Colonic mucosa (tissue), 4 donors: ENCODE data around the gene MRPL58. TPM values are rescaled to one million over a fixed set of nuclear protein-coding genes. Genes with fewer than 3 reads are reported as not detected.

Source experiments
- DNase-seq: peaks from one replicate; pipeline ENCODE4 v3.0.0-alpha.2; 2020
- H3K27ac ChIP-seq: fragments of 200-600 bp; one replicate; pipeline ENCODE4 v1.8.0; 2021
- H3K27me3 ChIP-seq: fragments of 200-600 bp; one replicate; pipeline ENCODE4 v1.8.0; 2021
- H3K36me3 ChIP-seq: fragments of 200-600 bp; one replicate; pipeline ENCODE4 v1.8.0; 2021
- H3K4me1 ChIP-seq: fragments of 200-600 bp; one replicate; pipeline ENCODE4 v1.8.0; 2021; ENCODE audit warnings: mild to moderate bottlenecking
- H3K4me3 ChIP-seq: fragments of 200-600 bp; one replicate; pipeline ENCODE4 v1.8.0; 2021
- H3K9ac ChIP-seq, 2 donors: one replicate each; pipeline ENCODE4 v1.7.0; 2013; ENCODE audit warnings: control low read depth in 2 of 2, low read depth in 2 of 2, low read length in 2 of 2
- H3K9me3 ChIP-seq: fragments of 200-600 bp; one replicate; pipeline ENCODE4 v1.8.0; 2021
- intact Hi-C: fragments of 100-400 bp; cut with DNase I; formaldehyde crosslinking; loops from one replicate; pipeline ENCODE4 v1.14.1; 2022
- total RNA-seq, 2 donors: library from RNA; stranded (reverse); fragmentation: NEBNext Ultra II Directional in 1 of 2; extraction: Animal tissue kit (Norgen Biotek cat#: 25700) in 1 of 2; gene quantifications; one replicate each; pipeline ENCODE4 v1.2.1, GENCODE V29; 2021
- TF ChIP-seq, protein P1 (sequence below): fragments of 200-600 bp; IDR thresholded peaks from one replicate; pipeline ENCODE4 v1.8.0; 2022; ENCODE audit warnings: antibody characterized with exemption, mild to moderate bottlenecking
- donor health status: healthy.
- donor health status: DM: no; HTN: no; CAD: no.
- donor health status: DM: no; HTN: no; CAD: no.

The MRPL58 gene
- total RNA-seq, 2 donors from 2014 or later: 27.2 to 50.1 TPM

DNA sequence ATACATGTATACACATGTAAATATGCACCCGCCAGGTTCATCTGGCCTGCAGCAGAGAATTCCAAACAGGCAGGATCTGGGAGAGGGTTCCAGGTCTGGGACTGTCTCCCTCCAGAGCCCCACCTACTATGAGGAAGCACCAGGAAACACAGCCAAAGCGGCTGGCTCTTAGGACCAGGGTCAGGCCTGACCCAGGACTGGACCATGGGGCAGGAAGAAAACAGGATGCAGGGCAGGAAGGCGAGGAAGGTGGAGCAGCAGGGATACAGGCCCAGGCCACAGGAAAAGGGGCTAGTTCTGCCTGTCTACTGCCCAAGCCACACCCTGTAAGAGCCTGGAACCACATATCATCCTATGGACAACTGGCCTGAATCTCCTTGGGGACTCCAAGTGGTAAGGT, 42.1 kb upstream of the MRPL58 start:
- Histone ChIP-seq H3K9me3 (no peaks in the 10 kb centered on the region), H3K9ac (peak overlapping the region in 1 of 2 donors; percentile 55), H3K27me3 (no peaks in the 10 kb centered on the region), H3K36me3 (no peaks in the 10 kb centered on the region), H3K4me3 (no peak overlapping the region), H3K27ac (no peak overlapping the region), H3K4me1 (peaks cover 4% of the 10 kb centered on the region)
- intact Hi-C loops: no loop called here
- TF ChIP-seq, protein P1, sequence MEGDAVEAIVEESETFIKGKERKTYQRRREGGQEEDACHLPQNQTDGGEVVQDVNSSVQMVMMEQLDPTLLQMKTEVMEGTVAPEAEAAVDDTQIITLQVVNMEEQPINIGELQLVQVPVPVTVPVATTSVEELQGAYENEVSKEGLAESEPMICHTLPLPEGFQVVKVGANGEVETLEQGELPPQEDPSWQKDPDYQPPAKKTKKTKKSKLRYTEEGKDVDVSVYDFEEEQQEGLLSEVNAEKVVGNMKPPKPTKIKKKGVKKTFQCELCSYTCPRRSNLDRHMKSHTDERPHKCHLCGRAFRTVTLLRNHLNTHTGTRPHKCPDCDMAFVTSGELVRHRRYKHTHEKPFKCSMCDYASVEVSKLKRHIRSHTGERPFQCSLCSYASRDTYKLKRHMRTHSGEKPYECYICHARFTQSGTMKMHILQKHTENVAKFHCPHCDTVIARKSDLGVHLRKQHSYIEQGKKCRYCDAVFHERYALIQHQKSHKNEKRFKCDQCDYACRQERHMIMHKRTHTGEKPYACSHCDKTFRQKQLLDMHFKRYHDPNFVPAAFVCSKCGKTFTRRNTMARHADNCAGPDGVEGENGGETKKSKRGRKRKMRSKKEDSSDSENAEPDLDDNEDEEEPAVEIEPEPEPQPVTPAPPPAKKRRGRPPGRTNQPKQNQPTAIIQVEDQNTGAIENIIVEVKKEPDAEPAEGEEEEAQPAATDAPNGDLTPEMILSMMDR: no peak
- DNase-seq: no peak

DNA sequence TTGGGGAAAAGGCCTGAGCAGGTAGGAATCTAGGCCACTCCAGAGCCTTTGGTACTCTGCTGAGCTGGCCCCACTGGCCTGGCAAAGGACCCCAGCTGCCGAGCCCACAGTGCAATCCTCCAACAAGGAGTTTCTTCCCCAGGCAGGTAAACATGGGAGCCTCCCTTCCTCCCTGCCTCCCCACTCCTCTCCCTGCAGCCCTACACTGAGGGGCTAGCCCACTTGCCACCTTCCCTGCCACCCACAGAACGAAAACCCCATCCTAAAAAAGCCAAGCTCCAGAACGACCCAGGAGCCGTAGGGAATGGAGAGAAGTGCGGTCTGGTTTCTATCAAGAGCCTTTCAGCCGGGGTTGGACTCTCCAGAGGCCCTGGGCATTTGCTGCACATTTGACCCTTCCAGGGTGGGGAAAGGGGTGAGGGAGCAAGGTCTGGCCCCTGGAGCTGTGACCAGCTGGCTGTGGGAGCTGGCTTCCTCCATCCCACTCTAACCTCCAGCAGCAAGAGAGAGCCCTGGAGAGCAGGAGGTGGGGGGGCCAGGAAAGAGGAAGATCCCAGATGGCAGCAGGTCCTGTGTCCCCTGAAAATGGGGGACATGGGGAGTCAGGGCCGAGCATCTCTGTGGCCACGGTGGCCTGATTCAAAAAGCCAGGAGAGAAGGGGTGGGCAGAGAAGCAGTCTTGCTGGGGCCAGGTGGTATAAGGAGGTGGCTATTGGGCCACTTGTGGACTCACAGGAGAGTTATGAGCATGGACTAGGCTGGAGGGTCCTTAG, 41.2 kb upstream of the MRPL58 start:
- H3K27me3 ChIP-seq: no peaks in the 10 kb centered on the region
- H3K27ac ChIP-seq: peak overlapping the region; percentile 34
- TF ChIP-seq, protein P1: no peak
- intact Hi-C loops: no loop called here
- no peak for DNase-seq
- peak overlapping the region; percentile 55 to 62 for H3K9ac ChIP-seq
- H3K9me3 ChIP-seq: no peaks in the 10 kb centered on the region
- H3K4me1 ChIP-seq: peaks cover 4% of the 10 kb centered on the region
- H3K36me3 ChIP-seq: no peaks in the 10 kb centered on the region
- peak overlapping the region; percentile 72 for H3K4me3 ChIP-seq

DNA sequence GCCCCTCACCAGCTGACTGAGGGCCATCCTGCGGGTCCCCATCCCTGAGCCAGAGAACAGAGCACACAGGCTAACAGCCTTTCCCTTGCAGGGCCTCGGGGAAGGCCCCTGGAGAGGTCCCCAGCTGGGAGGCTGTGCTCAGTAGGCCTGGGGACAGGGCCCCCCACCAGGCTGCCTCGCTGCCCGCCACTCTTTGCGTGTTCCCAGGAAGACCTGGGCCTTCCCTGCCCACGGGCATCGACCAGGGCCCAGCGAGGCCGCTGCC, 40.7 kb upstream of the MRPL58 start:
- no peaks in the 10 kb centered on the region for H3K9me3 ChIP-seq
- H3K36me3 ChIP-seq: no peaks in the 10 kb centered on the region
- TF ChIP-seq, protein P1: no peak
- no peak for DNase-seq
- intact Hi-C loops: no loop called here
- H3K4me1 ChIP-seq: peaks cover 4% of the 10 kb centered on the region
- H3K27ac ChIP-seq: peak overlapping the region; percentile 34
- H3K4me3 ChIP-seq: peak overlapping the region; percentile 72
- peak overlapping the region; percentile 55 to 62 for H3K9ac ChIP-seq
- H3K27me3 ChIP-seq: no peaks in the 10 kb centered on the region

DNA sequence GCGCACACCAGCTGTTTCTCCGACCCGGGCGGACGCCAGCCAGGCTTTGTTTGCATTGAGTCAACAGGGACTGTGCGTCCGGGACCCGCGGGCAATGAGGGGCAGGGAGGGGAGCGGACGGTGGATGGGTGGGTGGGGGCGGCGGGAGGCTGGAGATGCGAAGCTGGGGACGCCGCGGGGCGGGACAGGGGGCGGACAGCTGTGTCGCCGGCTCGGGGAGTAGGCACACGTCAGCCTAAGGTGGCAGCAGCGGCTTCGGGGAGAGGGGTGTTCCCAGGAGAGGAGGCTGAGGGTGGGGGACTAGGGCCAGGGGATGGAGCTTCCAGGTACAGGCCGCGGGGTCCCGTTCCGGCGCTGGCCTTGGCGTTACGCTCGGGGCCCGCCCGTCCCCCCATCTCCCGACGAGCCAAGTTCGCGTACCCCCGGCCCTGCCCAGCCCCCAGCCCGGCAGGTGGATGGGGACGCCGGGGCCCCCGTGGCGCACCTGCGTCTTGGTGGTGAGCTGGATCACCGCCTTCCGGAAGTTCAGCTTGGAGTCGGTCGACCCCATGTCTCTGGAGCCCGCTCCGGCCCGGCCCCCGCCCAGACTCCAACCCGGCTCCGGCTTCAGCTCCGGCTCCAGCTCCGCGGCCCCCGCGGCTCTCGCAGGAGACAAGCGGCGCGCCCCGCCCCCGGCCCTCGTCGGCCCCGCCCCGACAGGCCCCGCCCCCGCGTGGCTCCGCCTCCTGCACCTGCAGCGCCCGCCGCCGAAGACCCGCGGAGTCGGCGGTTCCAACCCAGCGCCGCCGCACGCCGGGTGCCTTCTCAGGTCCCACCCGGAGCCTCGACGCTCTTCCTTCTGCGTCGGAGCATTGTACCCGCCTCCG, 40.1 kb upstream of the MRPL58 start, which contains the start of gene HID1:
Gene HID1 (minus strand): TSS at position 653 of the 866 bp plus-strand sequence. CDS start 103 bp downstream, at position 550.
- Histone ChIP-seq H3K27ac (peak within 1 kb of the TSS; percentile 34), H3K9ac (peak within 1 kb of the TSS; percentile 58 to 62), H3K9me3 (no peaks in the 10 kb centered on the region), H3K4me1 (peaks cover 4% of the 10 kb centered on the region), H3K4me3 (peak within 1 kb of the TSS; percentile 72), H3K27me3 (no peaks in the 10 kb centered on the region), H3K36me3 (no peaks in the 10 kb centered on the region)
- TF ChIP-seq, protein P1: no peak
- DNase-seq: peak; percentile 81
- intact Hi-C loops: no loop called here

DNA sequence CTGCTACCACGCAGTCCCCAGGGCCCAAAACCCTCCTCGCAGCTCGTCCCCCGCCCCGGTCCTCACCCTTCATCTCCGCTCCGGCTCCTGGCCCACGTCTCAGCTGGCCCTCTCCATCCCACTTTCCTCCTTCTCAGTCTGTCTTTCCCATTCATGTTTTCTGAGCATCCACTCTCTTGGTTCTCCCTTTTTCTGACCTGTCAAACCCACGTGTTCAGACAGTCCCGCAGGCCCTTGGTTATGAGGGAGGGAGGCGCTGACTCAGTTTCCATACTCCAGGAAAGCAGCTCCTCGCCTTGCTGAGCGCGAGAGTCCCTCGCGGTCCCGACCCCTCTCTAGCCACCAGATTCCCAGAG, 39.5 kb upstream of the MRPL58 start:
- Histone ChIP-seq H3K36me3 (no peaks in the 10 kb centered on the region), H3K4me1 (peaks cover 4% of the 10 kb centered on the region), H3K9me3 (no peaks in the 10 kb centered on the region), H3K9ac (peak overlapping the region in 1 of 2 donors; percentile 57), H3K27me3 (no peaks in the 10 kb centered on the region), H3K4me3 (peak overlapping the region; percentile 72), H3K27ac (no peak overlapping the region)
- intact Hi-C loops: no loop called here
- TF ChIP-seq, protein P1: no peak
- no peak for DNase-seq
